ENCODE data around the gene SEMA4C.

- TF ChIP-seq GATA3 (IDR thresholded peaks at IDR 0.05; ENCODE audit: low read depth, low read length) (no peak), GATA2 (IDR thresholded peaks at IDR 0.05; ENCODE audit: low read depth, low read length) (no peak)
These were observed 39.8 kb downstream of the SEMA4C start for GRCh38 chr2:96830044-96830562.

Data from SH-SY5Y (cell line).